Trophoblast cell (in vitro differentiated cells and primary cell): ENCODE measurements around the gene GRK6.

Experiments
- DNase-seq, 2 donors: peaks; one replicate each; pipeline ENCODE4 v3.0.0-alpha.2; 2016
- H2AFZ ChIP-seq: 2 replicates; pipeline ENCODE4 v1.6.1; 2013; ENCODE audit warnings: low read length, moderate library complexity, mild to moderate bottlenecking; ENCODE audit not compliant: insufficient read depth, poor library complexity
- H2AK5ac ChIP-seq: 2 replicates; pipeline ENCODE4 v1.6.1; 2013; ENCODE audit warnings: mild to moderate bottlenecking, low read length
- H2BK120ac ChIP-seq: 2 replicates; pipeline ENCODE4 v1.6.1; 2013; ENCODE audit warnings: low read length, mild to moderate bottlenecking, moderate library complexity; ENCODE audit not compliant: insufficient read depth, poor library complexity
- H2BK12ac ChIP-seq: 2 replicates; pipeline ENCODE4 v1.6.1; 2013; ENCODE audit warnings: mild to moderate bottlenecking, low read length, moderate library complexity
- H2BK5ac ChIP-seq: 2 replicates; pipeline ENCODE4 v1.6.1; 2013; ENCODE audit warnings: low read length, low read depth, moderate library complexity, mild to moderate bottlenecking; ENCODE audit not compliant: poor library complexity
- H3K14ac ChIP-seq: 2 replicates; pipeline ENCODE4 v1.6.1; 2013; ENCODE audit warnings: mild to moderate bottlenecking, low read length
- H3K18ac ChIP-seq: 2 replicates; pipeline ENCODE4 v1.6.1; 2013; ENCODE audit warnings: mild to moderate bottlenecking, low read length
- H3K23ac ChIP-seq: 2 replicates; pipeline ENCODE4 v1.6.1; 2013; ENCODE audit warnings: low read length
- H3K27ac ChIP-seq: 2 replicates; pipeline ENCODE4 v1.5.1; 2013; ENCODE audit warnings: low read depth, mild to moderate bottlenecking, inconsistent platforms, low read length, moderate library complexity
- H3K27me3 ChIP-seq: 2 replicates; pipeline ENCODE4 v1.6.1; 2013; ENCODE audit warnings: inconsistent platforms, mild to moderate bottlenecking, low read length, moderate library complexity; ENCODE audit not compliant: insufficient read depth
- H3K36me3 ChIP-seq, 2 experiments: 1 replicate in 1 of 2; 2 replicates in 1 of 2; pipeline ENCODE4 v1.6.1; 2013; ENCODE audit warnings: low read length in 2 of 2, mild to moderate bottlenecking in 2 of 2, moderate library complexity in 1 of 2; ENCODE audit not compliant: insufficient read depth in 2 of 2, control insufficient read depth in 1 of 2
- H3K4ac ChIP-seq: 2 replicates; pipeline ENCODE4 v1.6.1; 2013; ENCODE audit warnings: low read depth, mild to moderate bottlenecking, low read length, moderate library complexity
- H3K4me1 ChIP-seq, 2 experiments: 1 replicate in 1 of 2; 2 replicates in 1 of 2; pipeline ENCODE4 v1.6.1; 2013; ENCODE audit warnings: low read length in 2 of 2, mild to moderate bottlenecking in 2 of 2, moderate library complexity in 1 of 2; ENCODE audit not compliant: insufficient read depth in 2 of 2, control insufficient read depth in 1 of 2
- H3K4me2 ChIP-seq: 2 replicates; pipeline ENCODE4 v1.6.1; 2013; ENCODE audit warnings: inconsistent platforms, mild to moderate bottlenecking, low read length, moderate library complexity
- H3K4me3 ChIP-seq: 2 replicates; pipeline ENCODE4 v1.5.1; 2013; ENCODE audit warnings: mild to moderate bottlenecking, low read depth, low read length, inconsistent platforms
- H3K79me1 ChIP-seq: one replicate; pipeline ENCODE4 v1.6.1; 2013; ENCODE audit warnings: low read length
- H3K79me2 ChIP-seq: 2 replicates; pipeline ENCODE4 v1.6.1; 2013; ENCODE audit warnings: low read length, mild to moderate bottlenecking; ENCODE audit not compliant: control insufficient read depth, insufficient read depth, poor library complexity
- H3K9ac ChIP-seq: 2 replicates; pipeline ENCODE4 v1.6.1; 2013; ENCODE audit warnings: mild to moderate bottlenecking, low read length
- H3K9me3 ChIP-seq: 2 replicates; pipeline ENCODE4 v1.6.1; 2013; ENCODE audit warnings: low read depth, mild to moderate bottlenecking, control low read depth, inconsistent platforms, low read length; ENCODE audit not compliant: insufficient read depth
- H4K12ac ChIP-seq: 2 replicates; pipeline ENCODE4 v1.6.1; 2013; ENCODE audit warnings: low read depth, mild to moderate bottlenecking, low read length, moderate library complexity
- H4K8ac ChIP-seq: 2 replicates; pipeline ENCODE4 v1.6.1; 2013; ENCODE audit warnings: low read depth, mild to moderate bottlenecking, low read length, moderate library complexity
- H4K91ac ChIP-seq: one replicate; pipeline ENCODE4 v1.6.1; 2013; ENCODE audit warnings: low read depth, mild to moderate bottlenecking, low read length, moderate library complexity
- WGBS: extraction: QIAGEN DNeasy Blood & Tissue Kit; methylation state at CpG from one replicate; pipeline ENCODE4 v1.1.7; 2013; ENCODE audit warnings: missing lambda C conversion rate; ENCODE audit not compliant: insufficient read length, insufficient coverage; ENCODE audit errors: extremely low coverage; 5-methylcytosine and 5-hydroxymethylcytosine counted together

GRK6 gene

GRCh38 chr5:177382423-177383029 lies 44.0 kb upstream of the GRK6 start:
- no peak overlapping the region for H3K4ac ChIP-seq
- no peak overlapping the region for H4K12ac ChIP-seq
- H3K9ac ChIP-seq = no peak overlapping the region
- no peak overlapping the region for H3K4me2 ChIP-seq
- no CpG with 5 or more reads among the region's 11 CpGs for WGBS
- H4K91ac ChIP-seq = no peak overlapping the region
- no peak overlapping the region for H3K23ac ChIP-seq
- no peak for DNase-seq
- H3K79me2 ChIP-seq = no peaks in the 10 kb centered on the region
- no peak overlapping the region for H2BK5ac ChIP-seq
- no peaks in the 10 kb centered on the region for H3K27me3 ChIP-seq
- no peak overlapping the region for H3K27ac ChIP-seq
- no peak overlapping the region for H4K8ac ChIP-seq
- peaks cover 1% of the 10 kb centered on the region for H3K9me3 ChIP-seq
- no peak overlapping the region for H2BK120ac ChIP-seq
- no peak overlapping the region for H2AK5ac ChIP-seq
- no peak overlapping the region for H2BK12ac ChIP-seq
- H3K79me1 ChIP-seq = no peaks in the 10 kb centered on the region
- H3K4me1 ChIP-seq = no peaks in the 10 kb centered on the region
- H3K36me3 ChIP-seq = no peaks in the 10 kb centered on the region
- H3K4me3 ChIP-seq = no peak overlapping the region
- no peak overlapping the region for H3K14ac ChIP-seq
- no peak overlapping the region for H2AFZ ChIP-seq
- no peak overlapping the region for H3K18ac ChIP-seq

GRCh38 chr5:177383181-177383580 lies 43.3 kb upstream of the GRK6 start:
- Histone ChIP-seq H3K9me3 (peaks cover 1% of the 10 kb centered on the region), H2AFZ (no peak overlapping the region), H3K4me2 (no peak overlapping the region), H4K8ac (no peak overlapping the region), H3K9ac (no peak overlapping the region), H3K79me2 (no peaks in the 10 kb centered on the region), H3K27ac (no peak overlapping the region), H4K91ac (no peak overlapping the region), H3K4ac (no peak overlapping the region), H2BK5ac (no peak overlapping the region), H2AK5ac (no peak overlapping the region), H3K23ac (no peak overlapping the region), H2BK12ac (no peak overlapping the region), H4K12ac (no peak overlapping the region), H3K14ac (no peak overlapping the region), H2BK120ac (no peak overlapping the region), H3K18ac (no peak overlapping the region), H3K36me3 (no peaks in the 10 kb centered on the region), H3K27me3 (no peaks in the 10 kb centered on the region), H3K4me1 (no peaks in the 10 kb centered on the region), H3K4me3 (no peak overlapping the region), H3K79me1 (no peaks in the 10 kb centered on the region)
- no CpG with 5 or more reads among the region's 9 CpGs for WGBS
- no peak for DNase-seq

GRCh38 chr5:177384134-177384533 lies 42.3 kb upstream of the GRK6 start, which contains the start of gene SLC34A1:
TSS of gene SLC34A1 (plus strand) at chr5:177384434. CDS start at chr5:177385742, 1,308 bp downstream.
- no peak within 1 kb of the TSS for H2BK5ac ChIP-seq
- H3K79me2 ChIP-seq = no peaks in the 10 kb centered on the region
- no peak within 1 kb of the TSS for H2BK12ac ChIP-seq
- H4K12ac ChIP-seq = no peak within 1 kb of the TSS
- no peak within 1 kb of the TSS for H3K23ac ChIP-seq
- no peak within 1 kb of the TSS for H3K14ac ChIP-seq
- H3K4ac ChIP-seq = no peak within 1 kb of the TSS
- H3K36me3 ChIP-seq = no peaks in the 10 kb centered on the region
- H3K4me2 ChIP-seq = no peak within 1 kb of the TSS
- H3K4me3 ChIP-seq = no peak within 1 kb of the TSS
- peaks cover 6% of the 10 kb centered on the region in 2 experiments for H3K4me1 ChIP-seq
- peaks cover 1% of the 10 kb centered on the region for H3K9me3 ChIP-seq
- H4K91ac ChIP-seq = no peak within 1 kb of the TSS
- H2BK120ac ChIP-seq = no peak within 1 kb of the TSS
- H3K27me3 ChIP-seq = no peaks in the 10 kb centered on the region
- H3K9ac ChIP-seq = no peak within 1 kb of the TSS
- H3K79me1 ChIP-seq = no peaks in the 10 kb centered on the region
- no peak for DNase-seq
- H2AFZ ChIP-seq = no peak within 1 kb of the TSS
- no peak within 1 kb of the TSS for H3K27ac ChIP-seq
- no CpG with 5 or more reads among the region's 4 CpGs for WGBS
- no peak within 1 kb of the TSS for H3K18ac ChIP-seq
- H4K8ac ChIP-seq = no peak within 1 kb of the TSS
- no peak within 1 kb of the TSS for H2AK5ac ChIP-seq

GRCh38 chr5:177385720-177386119 lies 40.8 kb upstream of the GRK6 start:
- no peak for DNase-seq
- no peak overlapping the region for H2BK12ac ChIP-seq
- H2BK120ac ChIP-seq = no peak overlapping the region
- no peak overlapping the region for H3K4me2 ChIP-seq
- H3K4me3 ChIP-seq = no peak overlapping the region
- no peak overlapping the region for H3K23ac ChIP-seq
- H2AK5ac ChIP-seq = no peak overlapping the region
- no peaks in the 10 kb centered on the region for H3K27me3 ChIP-seq
- H3K79me2 ChIP-seq = no peaks in the 10 kb centered on the region
- H3K36me3 ChIP-seq = no peaks in the 10 kb centered on the region
- WGBS = no CpG with 5 or more reads among the region's 11 CpGs
- no peak overlapping the region for H2AFZ ChIP-seq
- peaks cover 5% of the 10 kb centered on the region for H3K79me1 ChIP-seq
- no peak overlapping the region for H4K91ac ChIP-seq
- H3K14ac ChIP-seq = no peak overlapping the region
- H3K4ac ChIP-seq = no peak overlapping the region
- no peak overlapping the region for H4K8ac ChIP-seq
- H4K12ac ChIP-seq = no peak overlapping the region
- no peak overlapping the region for H3K27ac ChIP-seq
- H2BK5ac ChIP-seq = no peak overlapping the region
- H3K9ac ChIP-seq = no peak overlapping the region
- peaks cover 1% of the 10 kb centered on the region for H3K9me3 ChIP-seq
- peaks cover 14 to 17% of the 10 kb centered on the region in 2 experiments for H3K4me1 ChIP-seq
- H3K18ac ChIP-seq = no peak overlapping the region
